ENCODE results near the gene ACTN4.

The ACTN4 gene

DNA sequence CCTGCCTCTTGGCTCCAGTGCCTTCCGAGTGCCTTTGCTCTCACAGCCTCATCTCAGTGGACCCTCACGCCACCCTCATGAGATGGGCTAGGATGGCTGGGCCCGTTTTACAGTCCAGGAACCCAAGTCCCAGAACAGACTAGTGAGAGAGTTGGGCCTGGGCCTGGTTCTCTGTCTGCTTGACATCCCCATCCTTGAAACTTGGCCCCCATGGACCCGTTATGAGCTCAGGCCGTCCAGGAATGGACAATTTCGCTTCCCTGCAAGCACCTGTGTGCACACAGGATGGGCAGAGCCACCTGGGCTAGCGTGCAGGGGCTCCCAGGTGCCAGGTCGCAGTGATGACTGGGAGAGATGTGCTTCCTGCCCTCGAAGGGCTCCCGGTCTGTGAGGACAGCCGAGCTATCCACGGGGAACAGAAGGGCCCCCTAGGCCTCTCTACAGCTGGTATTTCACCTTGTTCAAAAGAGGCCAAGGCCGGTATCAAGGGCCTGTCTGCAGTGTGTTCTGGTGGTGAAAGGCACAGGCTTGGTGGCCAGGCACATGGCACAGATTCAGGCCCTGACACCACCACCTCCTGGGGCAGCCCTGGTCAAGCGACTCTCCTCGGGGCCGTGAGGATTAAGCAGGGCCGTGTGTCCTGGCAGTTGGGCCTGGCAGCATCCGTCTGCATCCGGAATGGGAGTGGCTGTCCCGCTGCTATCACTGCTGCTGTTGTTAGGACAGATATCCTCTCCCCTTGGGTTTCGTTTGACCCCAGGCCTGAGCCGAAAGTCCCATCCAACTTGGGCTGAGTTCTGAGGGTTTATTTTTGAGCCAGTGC lies 58.0 kb downstream of the ACTN4 start:
- H3K9me3 ChIP-seq (ENCODE audit: insufficient read depth, low read length, severe bottlenecking), result no peaks in the 10 kb centered on the region
- H2AFZ ChIP-seq (ENCODE audit: low read depth, low read length), result no peak overlapping the region
- no peaks in the 10 kb centered on the region for H3K4me1 ChIP-seq (ENCODE audit: insufficient read depth, low read length)
- H3K79me2 ChIP-seq (ENCODE audit: insufficient read depth, low read length), result no peaks in the 10 kb centered on the region
- no peak overlapping the region for H3K4me3 ChIP-seq (ENCODE audit: low read depth in 1 of 2, low read length in 2 of 2)
- no peaks in the 10 kb centered on the region for H3K27me3 ChIP-seq (ENCODE audit: insufficient read depth, low read length, poor library complexity)
- no peak for DNase-seq
- ATAC-seq (ENCODE audit: insufficient read depth, low read depth), result no peak
- H3K9ac ChIP-seq (ENCODE audit: low read depth, low read length), result no peak overlapping the region
- no peak for TF ChIP-seq EZH2 (IDR thresholded peaks at IDR 0.05; ENCODE audit: borderline replicate concordance, low read depth, low read length, severe bottlenecking)
- TF ChIP-seq, protein P1, sequence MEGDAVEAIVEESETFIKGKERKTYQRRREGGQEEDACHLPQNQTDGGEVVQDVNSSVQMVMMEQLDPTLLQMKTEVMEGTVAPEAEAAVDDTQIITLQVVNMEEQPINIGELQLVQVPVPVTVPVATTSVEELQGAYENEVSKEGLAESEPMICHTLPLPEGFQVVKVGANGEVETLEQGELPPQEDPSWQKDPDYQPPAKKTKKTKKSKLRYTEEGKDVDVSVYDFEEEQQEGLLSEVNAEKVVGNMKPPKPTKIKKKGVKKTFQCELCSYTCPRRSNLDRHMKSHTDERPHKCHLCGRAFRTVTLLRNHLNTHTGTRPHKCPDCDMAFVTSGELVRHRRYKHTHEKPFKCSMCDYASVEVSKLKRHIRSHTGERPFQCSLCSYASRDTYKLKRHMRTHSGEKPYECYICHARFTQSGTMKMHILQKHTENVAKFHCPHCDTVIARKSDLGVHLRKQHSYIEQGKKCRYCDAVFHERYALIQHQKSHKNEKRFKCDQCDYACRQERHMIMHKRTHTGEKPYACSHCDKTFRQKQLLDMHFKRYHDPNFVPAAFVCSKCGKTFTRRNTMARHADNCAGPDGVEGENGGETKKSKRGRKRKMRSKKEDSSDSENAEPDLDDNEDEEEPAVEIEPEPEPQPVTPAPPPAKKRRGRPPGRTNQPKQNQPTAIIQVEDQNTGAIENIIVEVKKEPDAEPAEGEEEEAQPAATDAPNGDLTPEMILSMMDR (IDR thresholded peaks at IDR 0.05; ENCODE audit: borderline replicate concordance, extremely low read depth, low read length, poor library complexity, severe bottlenecking), result no peak
- no peak overlapping the region for H3K27ac ChIP-seq (ENCODE audit: low read length)
- H3K4me2 ChIP-seq (ENCODE audit: insufficient read depth, low read length), result no peak overlapping the region
- H3K36me3 ChIP-seq (ENCODE audit: insufficient read depth, low read length), result peaks cover 98% of the 10 kb centered on the region
- peaks cover 17% of the 10 kb centered on the region for H4K20me1 ChIP-seq (ENCODE audit: insufficient read depth, low read length)

DNA sequence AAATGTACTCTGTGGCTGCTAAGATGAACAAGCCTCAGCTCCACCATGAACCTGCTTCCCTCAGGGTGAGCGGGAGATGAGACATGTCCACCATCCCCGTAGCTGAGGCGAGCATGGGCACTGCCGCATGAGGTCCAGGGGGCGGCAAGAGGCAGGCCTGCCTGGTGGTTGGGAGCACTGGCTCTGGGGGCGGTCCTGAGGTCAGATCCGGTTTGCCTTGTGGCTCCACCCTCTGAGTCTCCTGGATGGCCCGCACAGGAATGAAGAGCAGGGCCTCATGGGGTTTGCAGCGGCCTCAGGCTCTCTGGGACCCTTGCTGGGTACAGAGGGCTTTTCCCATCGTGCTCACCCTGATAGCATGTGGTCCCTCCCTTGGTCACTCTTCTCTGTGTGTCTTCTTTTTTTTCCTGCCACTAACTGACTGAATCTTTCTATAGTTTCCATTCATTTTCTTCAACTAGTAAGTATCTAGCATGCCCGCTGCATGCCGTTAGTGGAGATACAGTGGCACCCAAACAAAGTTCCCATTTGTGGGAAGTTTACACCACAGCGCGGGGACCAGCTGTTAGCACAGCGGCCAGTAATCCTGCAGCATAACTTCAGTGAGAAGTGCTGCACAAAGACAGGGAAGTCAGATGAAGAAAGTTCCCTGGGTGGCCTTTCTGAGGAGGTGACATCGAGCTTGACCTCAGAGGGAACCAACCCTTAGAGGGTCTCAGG lies 59.5 kb downstream of the ACTN4 start:
- Histone ChIP-seq H3K4me2 (ENCODE audit: insufficient read depth, low read length) (no peak overlapping the region), H4K20me1 (ENCODE audit: insufficient read depth, low read length) (peaks cover 20% of the 10 kb centered on the region), H3K36me3 (ENCODE audit: insufficient read depth, low read length) (peaks cover 98% of the 10 kb centered on the region)

DNA sequence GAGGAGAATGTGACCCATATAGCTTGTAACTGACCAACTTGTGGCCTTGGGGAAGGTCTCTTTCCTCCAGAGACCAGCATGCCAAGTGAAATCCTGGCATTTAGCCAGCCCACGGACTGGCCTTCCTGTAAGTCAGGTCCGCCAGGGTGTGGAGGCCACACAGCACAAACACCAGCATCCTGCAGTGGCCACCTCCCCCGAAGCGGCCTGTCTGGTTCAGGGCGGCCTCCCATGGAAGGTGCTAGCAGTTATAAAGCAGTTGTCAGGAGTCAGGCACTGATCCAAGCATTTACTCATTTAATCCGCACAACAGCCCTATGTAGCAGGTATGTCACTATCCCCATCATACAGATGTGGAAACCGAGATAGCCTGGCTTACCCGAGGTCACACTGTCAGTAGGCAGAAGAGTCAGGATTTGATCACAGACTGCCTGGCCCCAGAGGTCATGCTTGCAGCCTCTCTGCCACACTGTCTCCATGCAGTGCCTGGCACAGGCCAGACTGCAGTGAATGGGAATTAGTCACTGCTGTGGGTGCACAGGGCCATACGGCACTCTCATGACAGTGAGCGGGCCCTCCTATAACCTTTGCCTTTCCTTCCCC lies 60.2 kb downstream of the ACTN4 start:
- no peak for DNase-seq
- no peaks in the 10 kb centered on the region for H3K9me3 ChIP-seq (ENCODE audit: insufficient read depth, low read length, severe bottlenecking)
- no peak overlapping the region for H3K4me2 ChIP-seq (ENCODE audit: insufficient read depth, low read length)
- H3K4me1 ChIP-seq (ENCODE audit: insufficient read depth, low read length), result no peaks in the 10 kb centered on the region
- H3K79me2 ChIP-seq (ENCODE audit: insufficient read depth, low read length), result no peaks in the 10 kb centered on the region
- H3K36me3 ChIP-seq (ENCODE audit: insufficient read depth, low read length), result peaks cover 97% of the 10 kb centered on the region
- no peak overlapping the region for H3K4me3 ChIP-seq (ENCODE audit: low read depth in 1 of 2, low read length in 2 of 2)
- H4K20me1 ChIP-seq (ENCODE audit: insufficient read depth, low read length), result peaks cover 14% of the 10 kb centered on the region
- no peak overlapping the region for H3K9ac ChIP-seq (ENCODE audit: low read depth, low read length)
- TF ChIP-seq, protein P1 (IDR thresholded peaks at IDR 0.05; ENCODE audit: borderline replicate concordance, extremely low read depth, low read length, poor library complexity, severe bottlenecking), result no peak
- no peak for TF ChIP-seq EZH2 (IDR thresholded peaks at IDR 0.05; ENCODE audit: borderline replicate concordance, low read depth, low read length, severe bottlenecking)
- ATAC-seq (ENCODE audit: insufficient read depth, low read depth), result no peak
- no peak overlapping the region for H2AFZ ChIP-seq (ENCODE audit: low read depth, low read length)
- H3K27me3 ChIP-seq (ENCODE audit: insufficient read depth, low read length, poor library complexity), result no peaks in the 10 kb centered on the region
- H3K27ac ChIP-seq (ENCODE audit: low read length), result no peak overlapping the region

More for the DNA sequence above, 59.5 kb downstream of the ACTN4 start:
- Histone ChIP-seq H3K4me3 (ENCODE audit: low read depth in 1 of 2, low read length in 2 of 2) (no peak overlapping the region), H3K27me3 (ENCODE audit: insufficient read depth, low read length, poor library complexity) (no peaks in the 10 kb centered on the region), H3K27ac (ENCODE audit: low read length) (no peak overlapping the region), H3K4me1 (ENCODE audit: insufficient read depth, low read length) (no peaks in the 10 kb centered on the region), H3K79me2 (ENCODE audit: insufficient read depth, low read length) (no peaks in the 10 kb centered on the region), H3K9ac (ENCODE audit: low read depth, low read length) (no peak overlapping the region), H2AFZ (ENCODE audit: low read depth, low read length) (no peak overlapping the region), H3K9me3 (ENCODE audit: insufficient read depth, low read length, severe bottlenecking) (no peaks in the 10 kb centered on the region)
- TF ChIP-seq EZH2 (IDR thresholded peaks at IDR 0.05; ENCODE audit: borderline replicate concordance, low read depth, low read length, severe bottlenecking), result no peak
- TF ChIP-seq, protein P1 (IDR thresholded peaks at IDR 0.05; ENCODE audit: borderline replicate concordance, extremely low read depth, low read length, poor library complexity, severe bottlenecking), result no peak
- ATAC-seq (ENCODE audit: insufficient read depth, low read depth) (no peak), DNase-seq (no peak)

All from DND-41 (cell line).